HepG2 (cell line): ENCODE measurements around the gene SSBP4. TPM values are rescaled to one million over a fixed set of nuclear protein-coding genes. Genes with fewer than 3 reads are reported as not detected.

Source experiments
- ARNTL ChIP-seq: sonication (generic); formaldehyde crosslinking; IDR thresholded peaks from 2 replicates; pipeline ENCODE4 v1.4.0; 2020; ENCODE audit warnings: mild to moderate bottlenecking, missing genetic modification reagents
- ATF4 ChIP-seq, 2 experiments: fragments of 450-650 bp in 1 of 2; sonication (generic) in 1 of 2; formaldehyde crosslinking; IDR thresholded peaks; 2 replicates each; pipeline versions ENCODE4 v1.5.0 to v1.8.0; 2020 to 2022; ENCODE audit warnings: mild to moderate bottlenecking in 1 of 2, missing genetic modification reagents in 1 of 2
- DR1 ChIP-seq: sonication (generic); formaldehyde crosslinking; IDR thresholded peaks from 2 replicates; pipeline ENCODE4 v1.8.0; 2021; ENCODE audit warnings: mild to moderate bottlenecking, missing genetic modification reagents, inconsistent platforms
- HBP1 ChIP-seq: IDR thresholded peaks from 2 replicates; pipeline ENCODE4 v1.6.1; 2016; ENCODE audit warnings: low read depth, control low read depth
- SP5 ChIP-seq: IDR thresholded peaks from 2 replicates; pipeline ENCODE4 v1.6.1; 2016; ENCODE audit warnings: low read depth, borderline replicate concordance
- TAF15 ChIP-seq: fragments of 200-400 bp; formaldehyde crosslinking; IDR thresholded peaks from one replicate; pipeline ENCODE4 v1.6.1; 2018; ENCODE audit warnings: mild to moderate bottlenecking, low read depth, low read length; ENCODE audit not compliant: poor library complexity, severe bottlenecking
- TFDP1 ChIP-seq: IDR thresholded peaks from 2 replicates; pipeline ENCODE4 v1.6.1; 2016; ENCODE audit warnings: missing compliant biosample characterization, missing genetic modification reagents, borderline replicate concordance
- TFDP2 ChIP-seq: sonication (generic); formaldehyde crosslinking; IDR thresholded peaks from 2 replicates; pipeline ENCODE4 v1.4.0; 2020; ENCODE audit warnings: missing genetic modification reagents
- THAP11 ChIP-seq: IDR thresholded peaks from 2 replicates; pipeline ENCODE4 v1.6.1; 2016; ENCODE audit warnings: missing biosample characterization, missing genetic modification reagents
- TRIM24 ChIP-seq: sonication (generic); formaldehyde crosslinking; IDR thresholded peaks from 2 replicates; pipeline ENCODE4 v1.8.0; 2022; ENCODE audit warnings: mild to moderate bottlenecking, missing genetic modification reagents
- XRCC5 ChIP-seq: fragments of 200-400 bp; formaldehyde crosslinking; optimal IDR thresholded peaks from 2 replicates; pipeline ENCODE3; 2017; ENCODE audit warnings: mild to moderate bottlenecking, low read length
- ZBTB14 ChIP-seq: sonication (generic); formaldehyde crosslinking; IDR thresholded peaks from 2 replicates; pipeline ENCODE4 v1.4.0; 2020; ENCODE audit warnings: missing genetic modification reagents
- ZFY ChIP-seq: sonication (generic); formaldehyde crosslinking; IDR thresholded peaks from 2 replicates; pipeline ENCODE4 v1.4.0; 2020; ENCODE audit warnings: missing genetic modification reagents
- ZNF143 ChIP-seq: sonication (generic); formaldehyde crosslinking; IDR thresholded peaks from 2 replicates; pipeline ENCODE4 v1.4.0; 2020; ENCODE audit warnings: missing genetic modification reagents
- ZNF280B ChIP-seq: sonication (generic); formaldehyde crosslinking; IDR thresholded peaks from 2 replicates; pipeline ENCODE4 v1.5.0; 2020; ENCODE audit warnings: missing genetic modification reagents, mild to moderate bottlenecking, borderline replicate concordance
- ZNF34 ChIP-seq: sonication (generic); formaldehyde crosslinking; IDR thresholded peaks from 2 replicates; pipeline ENCODE4 v1.4.0; 2020; ENCODE audit warnings: mild to moderate bottlenecking, missing genetic modification reagents, borderline replicate concordance
- ZNF430 ChIP-seq: sonication (generic); formaldehyde crosslinking; IDR thresholded peaks from 2 replicates; pipeline ENCODE4 v1.9.0; 2021; ENCODE audit warnings: mild to moderate bottlenecking, missing genetic modification reagents
- ZNF564 ChIP-seq: sonication (generic); formaldehyde crosslinking; IDR thresholded peaks from 2 replicates; pipeline ENCODE4 v1.8.1; 2023; ENCODE audit warnings: mild to moderate bottlenecking, missing genetic modification reagents
- ZNF615 ChIP-seq: sonication (generic); formaldehyde crosslinking; IDR thresholded peaks from 2 replicates; pipeline ENCODE4 v1.5.0; 2020; ENCODE audit warnings: mild to moderate bottlenecking, missing genetic modification reagents, borderline replicate concordance
- ZNF670 ChIP-seq: sonication (generic); formaldehyde crosslinking; IDR thresholded peaks from 2 replicates; pipeline ENCODE4 v1.8.0; 2022; ENCODE audit warnings: mild to moderate bottlenecking, missing genetic modification reagents, borderline replicate concordance
- ZSCAN21 ChIP-seq: sonication (generic); formaldehyde crosslinking; IDR thresholded peaks from 2 replicates; pipeline ENCODE4 v1.8.0; 2022; ENCODE audit warnings: mild to moderate bottlenecking, missing genetic modification reagents, moderate library complexity, borderline replicate concordance
- ZSCAN25 ChIP-seq: sonication (generic); formaldehyde crosslinking; IDR thresholded peaks from 2 replicates; pipeline ENCODE4 v1.8.0; 2022; ENCODE audit warnings: mild to moderate bottlenecking, missing genetic modification reagents
- polyA plus RNA-seq, 8 experiments: library from polyadenylated mRNA; depleted of rRNA in 3 of 8; stranded (reverse) in 7 of 8; unstranded in 1 of 8; fragments of >200 nt; fragmentation: Illumina TruSeq in 4 of 8; extraction: Trizol in 4 of 8; gene quantifications; 2 replicates each; pipeline versions ENCODE4 v1.2.1 to v1.2.3, GENCODE V29; 2011 to 2016; ENCODE audit warnings: low read depth in 4 of 8, missing spikeins in 1 of 8, mixed read lengths in 1 of 8; ENCODE audit not compliant: insufficient read depth in 1 of 8
- total RNA-seq, 5 experiments: library from RNA; depleted of rRNA; stranded (reverse); fragments of >200 nt; fragmentation: Illumina TruSeq; extraction: Trizol; gene quantifications; 2 replicates each; pipeline ENCODE4 v1.2.3, GENCODE V29; 2016; ENCODE audit warnings: low read depth in 1 of 5

Gene SSBP4
- total and polyA plus RNA-seq, 2 of the 13 experiments (the other 11 are each of a cell fraction or from before 2014, with no cell fraction given), result 20.8 to 39.5 TPM

- TF ChIP-seq TFDP1 (CRISPR knock-in tag) (no peak), XRCC5 (no peak), ZBTB14 (CRISPR knock-in tag) (no peak), ZNF34 (CRISPR knock-in tag) (no peak), ZNF615 (no peak), ZNF670 (no peak), ZNF280B (no peak), ARNTL (CRISPR knock-in tag) (no peak), ZFY (CRISPR knock-in tag) (no peak), TFDP2 (CRISPR knock-in tag) (no peak), DR1 (no peak), ATF4 (CRISPR knock-in tag; IDR thresholded peaks at IDR 0.05) (no peak), ZNF564 (no peak), ZSCAN21 (CRISPR knock-in tag) (no peak), ZSCAN25 (peak; percentile 39; the same call in 1 of the 2 replicates), TAF15 (no peak), HBP1 (CRISPR knock-in tag) (no peak), ZNF430 (CRISPR knock-in tag) (no peak), ZNF143 (CRISPR knock-in tag) (no peak), SP5 (CRISPR knock-in tag) (no peak), THAP11 (CRISPR knock-in tag) (no peak), TRIM24 (CRISPR knock-in tag) (no peak)
These were observed 20.1 kb downstream of the SSBP4 start (continued) for GRCh38 chr19:18439025-18439909.
